ENCODE data around the gene TCF19. TPM values are rescaled to one million over a fixed set of nuclear protein-coding genes. Genes with fewer than 3 reads are reported as not detected.
A peak's percentile ranks its signal among the peaks of the same experiment; 100 is the strongest.

Gene TCF19
- total and polyA plus RNA-seq, 12 donors = 1.6 to 7.3 (median 2.7) TPM

- ATAC-seq (peak; percentile 55 to 92 (median 87)), DNase-seq (peak; percentile 68 to 72)
- 38 to 42% methylated on average over 11 of the region's 11 CpGs for WGBS, 2 donors
Measured at GRCh38 chr6:31143148-31143547, 15.2 kb upstream of the TCF19 start.

GRCh38 chr6:31144296-31144969, 14.0 kb upstream of the TCF19 start:
- Histone ChIP-seq H3K36me3 (peaks cover 0 to 40% (median 5%) of the 10 kb centered on the region in 9 donors), H3K4me3 (no peak overlapping the region), H3K9me3 (no peaks in the 10 kb centered on the region), H3K27me3 (no peaks in the 10 kb centered on the region), H3K4me1 (peaks cover 9 to 32% (median 21%) of the 10 kb centered on the region in 9 donors), H3K27ac (no peak overlapping the region)
- ATAC-seq (no peak), DNase-seq (no peak)
- WGBS, 2 donors = 91 to 92% methylated on average over 18 of the region's 18 CpGs
- intact Hi-C loops (cut with DNase I) = loop anchor here in 1 of 10 donors (5.0 kb wide), 1 partner anchor 33 kb away; no protein-coding TSS in a partner anchor
- TF ChIP-seq CTCF (IDR thresholded peaks at IDR 0.05) = no peak

More at GRCh38 chr6:31143148-31143547, 15.2 kb upstream of the TCF19 start:
- intact Hi-C loops (cut with DNase I) = loop anchor here in 2 of 10 donors (2.0 to 5.0 kb wide), 3 partner anchors 34 to 52 kb away; no protein-coding TSS in a partner anchor
- Histone ChIP-seq H3K27ac (peak overlapping the region in 7 of 10 donors; percentile 15 to 76 (median 65)), H3K9me3 (no peaks in the 10 kb centered on the region), H3K4me3 (peak overlapping the region in 1 of 10 donors; percentile 2), H3K36me3 (peaks cover 0 to 31% (median 5%) of the 10 kb centered on the region in 9 donors), H3K27me3 (no peaks in the 10 kb centered on the region), H3K4me1 (peaks cover 9 to 40% (median 25%) of the 10 kb centered on the region in 9 donors)
- no peak for TF ChIP-seq CTCF (IDR thresholded peaks at IDR 0.05)

- no peak for TF ChIP-seq CTCF (IDR thresholded peaks at IDR 0.05)
- Histone ChIP-seq H3K9me3 (no peaks in the 10 kb centered on the region), H3K27me3 (no peaks in the 10 kb centered on the region), H3K36me3 (peaks cover 0 to 46% (median 5%) of the 10 kb centered on the region in 9 donors), H3K4me3 (no peak overlapping the region), H3K4me1 (peaks cover 9 to 28% (median 17%) of the 10 kb centered on the region in 9 donors), H3K27ac (no peak overlapping the region)
- ATAC-seq = no peak
- 80 to 81% methylated on average over 11 of the region's 11 CpGs for WGBS, 2 donors
- intact Hi-C loops (cut with DNase I) = loop anchor here in 1 of 10 donors (5.0 kb wide), 1 partner anchor 32 kb away; no protein-coding TSS in a partner anchor
- DNase-seq = no peak
Measured at GRCh38 chr6:31144970-31145340, 13.4 kb upstream of the TCF19 start.

- 96 to 97% methylated on average over 10 of the region's 10 CpGs for WGBS, 2 donors
- intact Hi-C loops (cut with DNase I) = no loop called here
- Histone ChIP-seq H3K4me3 (no peak overlapping the region), H3K36me3 (peaks cover 0 to 50% (median 5%) of the 10 kb centered on the region in 9 donors), H3K27me3 (no peaks in the 10 kb centered on the region), H3K4me1 (peaks cover 9 to 28% (median 17%) of the 10 kb centered on the region in 9 donors), H3K9me3 (no peaks in the 10 kb centered on the region), H3K27ac (no peak overlapping the region)
- ATAC-seq = no peak
- TF ChIP-seq CTCF (IDR thresholded peaks at IDR 0.05) = no peak
- DNase-seq = no peak
Measured at GRCh38 chr6:31145386-31145785, 13.0 kb upstream of the TCF19 start.
